ENCODE results near the gene YWHAG. TPM values are rescaled to one million over a fixed set of nuclear protein-coding genes. Genes with fewer than 3 reads are reported as not detected.

Gene YWHAG
- total RNA-seq, 2 experiments from 2014 or later = 77.9 to 79.3 TPM

DNA sequence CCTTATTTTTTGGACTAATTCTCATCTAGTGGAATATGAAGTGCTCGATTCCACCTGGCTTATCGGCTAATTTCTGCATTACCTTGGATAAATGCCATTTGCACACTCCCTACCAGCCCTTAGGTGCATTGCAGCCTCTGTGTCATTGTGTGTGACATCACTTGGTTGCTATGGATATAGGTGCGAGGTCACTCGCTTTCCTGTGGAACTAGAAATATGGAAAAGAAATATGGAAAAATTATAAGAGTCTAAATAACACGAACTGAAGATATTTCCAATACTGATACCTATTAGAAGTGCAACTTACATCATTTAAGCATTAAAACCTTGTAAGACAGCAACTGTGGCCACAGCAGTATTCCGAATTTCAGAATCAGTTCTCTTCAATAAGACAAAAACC is 2.0 kb downstream of the YWHAG start:
- peaks cover 44% of the 10 kb centered on the region for H3K4me1 Mint-ChIP-seq (ENCODE audit: low read depth)
- H3K9me3 Mint-ChIP-seq (ENCODE audit: insufficient read depth) = peaks cover 5% of the 10 kb centered on the region
- H3K36me3 Mint-ChIP-seq (ENCODE audit: low read depth) = peaks cover 43% of the 10 kb centered on the region
- POLR2A ChIA-PET = interaction anchor here (3.9 kb wide), 1 partner anchor 39 kb away, joined by 55 read pairs; no protein-coding TSS in a partner anchor
- H3K27me3 Mint-ChIP-seq (ENCODE audit: low read depth) = no peaks in the 10 kb centered on the region
- ATAC-seq (no peak), DNase-seq (no peak)
- H3K4me3 Mint-ChIP-seq = peak overlapping the region; percentile 98
- peak overlapping the region; percentile 98 for H3K27ac Mint-ChIP-seq
- CTCF ChIA-PET = interaction anchor here (1.2 kb wide), 1 partner anchor 23 kb away, joined by 3 read pairs; no protein-coding TSS in a partner anchor

DNA sequence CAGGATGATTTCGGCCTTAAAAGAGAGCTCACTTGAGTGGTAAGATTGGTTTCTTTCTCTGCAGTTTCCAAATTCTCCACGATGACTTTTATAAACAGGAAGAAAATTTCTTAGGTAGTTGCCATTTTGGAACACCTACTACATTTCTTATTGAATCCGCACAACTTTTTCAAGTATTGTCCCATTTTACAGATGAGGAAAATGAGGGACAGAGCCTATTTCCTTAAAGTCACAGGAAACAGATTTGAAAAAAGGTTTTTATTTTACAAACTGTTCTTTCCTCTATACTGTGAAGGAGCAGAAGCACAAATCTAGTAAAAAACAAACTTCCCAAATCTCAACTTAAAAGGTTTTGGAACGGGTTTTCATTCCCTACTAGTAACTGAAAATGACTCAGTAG is 2.7 kb downstream of the YWHAG start:
- CTCF ChIA-PET = interaction anchor here (1.2 kb wide), 1 partner anchor 22 kb away, joined by 3 read pairs; no protein-coding TSS in a partner anchor
- peaks cover 50% of the 10 kb centered on the region for H3K4me1 Mint-ChIP-seq (ENCODE audit: low read depth)
- POLR2A ChIA-PET = interaction anchor here (0.6 to 2.2 kb wide), 2 partner anchors 36 to 38 kb away, joined by 4 to 7 read pairs; no protein-coding TSS in a partner anchor
- H3K27me3 Mint-ChIP-seq (ENCODE audit: low read depth) = no peaks in the 10 kb centered on the region
- H3K27ac Mint-ChIP-seq = peak overlapping the region; percentile 39
- H3K36me3 Mint-ChIP-seq (ENCODE audit: low read depth) = peaks cover 49% of the 10 kb centered on the region
- no peak for ATAC-seq
- no peak for DNase-seq
- H3K9me3 Mint-ChIP-seq (ENCODE audit: insufficient read depth) = peaks cover 5% of the 10 kb centered on the region
- no peak overlapping the region for H3K4me3 Mint-ChIP-seq

DNA sequence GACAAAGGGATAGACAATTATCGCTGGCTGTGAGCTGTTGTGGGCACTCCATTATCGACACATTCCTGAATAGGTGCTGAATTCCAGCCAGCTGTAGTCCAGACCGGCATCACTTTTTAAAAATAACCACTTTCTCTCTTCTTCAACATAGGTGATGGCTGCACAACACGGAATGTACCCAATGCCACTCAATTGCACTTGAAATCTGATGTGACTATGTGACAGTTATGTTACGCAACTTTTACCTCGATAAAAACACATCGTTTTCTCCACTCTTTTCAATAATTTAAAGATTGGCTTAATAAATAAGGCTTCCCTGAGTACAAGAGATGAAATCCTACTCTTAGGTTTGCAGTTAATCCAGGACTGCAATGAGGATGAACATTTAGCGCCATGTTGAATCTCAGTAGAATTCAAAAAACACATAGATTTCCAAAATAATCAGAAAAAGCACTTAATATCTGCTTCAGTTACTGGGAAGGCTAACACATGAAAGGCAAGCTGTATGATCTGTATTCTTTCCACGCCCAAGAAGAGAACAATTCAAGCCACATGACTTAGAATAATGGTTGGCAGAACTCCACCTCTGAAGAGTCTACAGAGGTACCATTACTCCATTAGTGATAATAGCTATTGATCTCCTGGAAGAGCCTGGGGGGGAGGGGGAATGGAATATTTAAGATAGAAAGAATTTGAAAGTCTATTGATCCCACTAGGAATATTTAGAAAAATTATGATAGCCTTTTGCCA is 3.6 kb downstream of the YWHAG start:
- H3K4me3 Mint-ChIP-seq = no peak overlapping the region
- H3K4me1 Mint-ChIP-seq (ENCODE audit: low read depth) = peaks cover 53% of the 10 kb centered on the region
- CTCF ChIA-PET = no interaction called here
- POLR2A ChIA-PET = interaction anchor here (2.2 kb wide), 1 partner anchor 37 kb away, joined by 7 read pairs; no protein-coding TSS in a partner anchor
- no peak for DNase-seq
- H3K27me3 Mint-ChIP-seq (ENCODE audit: low read depth) = no peaks in the 10 kb centered on the region
- peaks cover 5% of the 10 kb centered on the region for H3K9me3 Mint-ChIP-seq (ENCODE audit: insufficient read depth)
- no peak overlapping the region for H3K27ac Mint-ChIP-seq
- H3K36me3 Mint-ChIP-seq (ENCODE audit: low read depth) = peaks cover 54% of the 10 kb centered on the region
- ATAC-seq = no peak

DNA sequence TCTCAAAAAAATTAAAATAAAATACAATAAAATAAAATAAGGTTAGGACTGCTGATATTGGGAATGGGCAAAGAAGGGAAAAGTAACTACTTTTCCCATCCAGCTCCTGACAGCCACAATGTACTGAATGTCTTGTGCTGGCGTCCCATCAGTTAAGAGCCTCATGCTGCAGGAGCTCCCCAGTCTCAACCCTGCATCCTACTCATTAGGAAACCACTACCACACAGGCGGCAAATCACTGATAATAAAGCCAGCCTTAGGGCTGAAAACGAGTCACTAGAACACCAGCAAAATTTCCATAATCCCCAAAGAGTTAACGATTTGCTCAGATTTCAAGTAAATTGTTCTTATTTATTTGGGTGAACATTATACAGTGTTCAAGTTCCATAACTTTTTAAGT is 4.3 kb downstream of the YWHAG start:
- Mint-ChIP-seq H3K27me3 (ENCODE audit: low read depth) (no peaks in the 10 kb centered on the region), H3K9me3 (ENCODE audit: insufficient read depth) (peaks cover 5% of the 10 kb centered on the region), H3K27ac (no peak overlapping the region), H3K36me3 (ENCODE audit: low read depth) (peaks cover 61% of the 10 kb centered on the region), H3K4me3 (no peak overlapping the region), H3K4me1 (ENCODE audit: low read depth) (peaks cover 50% of the 10 kb centered on the region)
- ATAC-seq (no peak), DNase-seq (no peak)
- CTCF ChIA-PET = no interaction called here
- POLR2A ChIA-PET = interaction anchor here (2.2 kb wide), 1 partner anchor 36 kb away, joined by 7 read pairs; no protein-coding TSS in a partner anchor

DNA sequence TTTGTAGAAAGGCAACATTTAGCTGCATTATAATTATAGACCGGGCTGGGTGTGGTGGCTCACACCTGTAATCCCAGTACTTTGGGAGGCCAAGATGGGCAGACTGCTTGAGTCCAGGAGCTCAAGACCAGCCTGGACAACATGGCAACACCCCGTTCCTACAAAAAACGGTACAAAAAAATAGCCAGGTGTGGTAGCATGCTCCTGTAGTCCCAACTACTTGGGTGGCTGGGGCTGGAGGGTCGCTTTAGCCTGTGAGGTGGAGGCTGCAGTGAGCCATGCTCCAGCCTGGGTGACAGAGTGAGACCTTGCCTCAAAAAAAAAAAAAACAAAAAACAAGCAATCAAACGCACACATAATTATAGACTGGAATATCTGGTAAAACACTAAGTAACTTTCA is 5.0 kb downstream of the YWHAG start:
- H3K27ac Mint-ChIP-seq = no peak overlapping the region
- H3K36me3 Mint-ChIP-seq (ENCODE audit: low read depth) = peaks cover 65% of the 10 kb centered on the region
- H3K4me3 Mint-ChIP-seq = no peak overlapping the region
- ATAC-seq (no peak), DNase-seq (no peak)
- ChIA-PET CTCF (interaction anchor here (0.8 kb wide), 1 partner anchor 36 kb away, joined by 3 read pairs; no protein-coding TSS in a partner anchor), POLR2A (interaction anchor here (0.8 to 4.2 kb wide), 2 partner anchors 12 to 35 kb away, joined by 3 to 18 read pairs; no protein-coding TSS in a partner anchor)
- peaks cover 5% of the 10 kb centered on the region for H3K9me3 Mint-ChIP-seq (ENCODE audit: insufficient read depth)
- peaks cover 49% of the 10 kb centered on the region for H3K4me1 Mint-ChIP-seq (ENCODE audit: low read depth)
- H3K27me3 Mint-ChIP-seq (ENCODE audit: low read depth) = no peaks in the 10 kb centered on the region

DNA sequence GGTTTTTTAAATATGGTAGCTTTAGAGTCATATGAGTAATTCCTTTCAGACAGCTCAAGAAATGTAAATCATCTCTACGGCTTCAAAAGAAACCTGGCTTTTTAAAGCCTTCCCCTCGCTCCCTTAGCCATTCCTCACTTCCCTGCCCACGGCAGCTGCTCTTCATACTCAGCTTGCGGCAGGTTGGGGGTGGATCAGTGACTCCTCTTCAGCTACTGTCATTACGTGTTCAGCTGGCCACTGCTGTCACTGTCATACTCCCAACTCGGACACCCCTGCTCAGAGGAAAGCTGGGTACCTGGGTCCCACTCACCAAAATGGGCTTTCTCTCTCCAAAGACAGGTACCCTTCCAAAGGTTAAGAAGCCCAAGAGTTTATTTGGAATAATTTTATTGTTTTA is 6.6 kb downstream of the YWHAG start:
- ATAC-seq (no peak), DNase-seq (no peak)
- CTCF ChIA-PET = interaction anchor here (1.1 kb wide), 1 partner anchor 34 kb away, joined by 3 read pairs; no protein-coding TSS in a partner anchor
- H3K4me1 Mint-ChIP-seq (ENCODE audit: low read depth) = peaks cover 54% of the 10 kb centered on the region
- peaks cover 5% of the 10 kb centered on the region for H3K9me3 Mint-ChIP-seq (ENCODE audit: insufficient read depth)
- H3K4me3 Mint-ChIP-seq = no peak overlapping the region
- H3K27ac Mint-ChIP-seq = peak overlapping the region; percentile 5
- POLR2A ChIA-PET = interaction anchor here (4.2 kb wide), 1 partner anchor 33 kb away, joined by 18 read pairs; no protein-coding TSS in a partner anchor
- H3K27me3 Mint-ChIP-seq (ENCODE audit: low read depth) = no peaks in the 10 kb centered on the region
- peaks cover 64% of the 10 kb centered on the region for H3K36me3 Mint-ChIP-seq (ENCODE audit: low read depth)

DNA sequence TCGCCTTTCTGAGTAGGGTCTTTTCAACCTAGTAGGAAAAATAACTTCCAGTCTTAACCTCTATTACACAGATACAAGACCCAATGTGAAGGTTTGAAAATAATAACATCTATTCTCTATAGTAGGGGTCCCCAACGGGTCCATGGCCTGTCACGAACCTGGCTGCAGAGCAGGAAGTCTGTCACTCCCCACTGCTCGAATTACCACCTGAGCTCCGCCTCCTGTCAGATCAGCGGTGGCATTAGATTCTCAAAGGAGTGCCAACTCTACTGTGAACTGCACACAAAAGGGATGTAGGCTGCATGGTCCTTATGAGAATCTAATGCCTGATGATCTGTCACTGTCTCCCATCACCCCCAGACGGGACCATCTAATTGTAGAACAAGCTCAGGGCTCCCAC is 7.4 kb downstream of the YWHAG start:
- ChIA-PET POLR2A (interaction anchor here (4.2 kb wide), 1 partner anchor 33 kb away, joined by 18 read pairs; no protein-coding TSS in a partner anchor), CTCF (interaction anchor here (1.1 kb wide), 1 partner anchor 33 kb away, joined by 3 read pairs; no protein-coding TSS in a partner anchor)
- H3K9me3 Mint-ChIP-seq (ENCODE audit: insufficient read depth) = peaks cover 5% of the 10 kb centered on the region
- no peak overlapping the region for H3K4me3 Mint-ChIP-seq
- peaks cover 68% of the 10 kb centered on the region for H3K36me3 Mint-ChIP-seq (ENCODE audit: low read depth)
- ATAC-seq (no peak), DNase-seq (no peak)
- H3K27ac Mint-ChIP-seq = peak overlapping the region; percentile 16
- peaks cover 56% of the 10 kb centered on the region for H3K4me1 Mint-ChIP-seq (ENCODE audit: low read depth)
- no peaks in the 10 kb centered on the region for H3K27me3 Mint-ChIP-seq (ENCODE audit: low read depth)

DNA sequence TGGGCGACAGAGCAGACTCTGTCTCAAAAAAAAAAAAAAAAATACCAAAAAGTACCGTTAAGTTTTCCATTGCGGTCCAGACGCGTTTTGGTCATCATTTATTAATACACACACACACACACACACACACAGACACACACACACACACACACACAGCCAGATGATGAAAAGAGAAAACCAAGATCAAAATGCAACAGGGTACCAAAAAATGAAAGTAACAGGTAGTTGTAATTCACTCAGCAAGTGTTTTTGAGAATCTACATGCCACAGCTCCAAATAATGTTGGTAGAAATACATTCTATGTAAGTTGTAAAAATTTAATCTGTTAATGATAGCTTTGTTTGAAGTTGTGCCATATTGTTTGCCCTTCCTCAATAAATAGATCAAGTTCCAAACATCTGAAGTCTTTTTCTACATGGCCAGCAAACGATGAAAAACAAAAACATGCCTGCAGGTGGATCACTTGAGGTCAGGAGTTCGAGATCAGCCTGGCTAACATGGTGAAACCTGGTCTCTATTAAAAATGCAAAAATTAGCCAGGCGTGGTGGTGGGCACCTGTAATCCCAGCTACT is 9.4 kb downstream of the YWHAG start:
- Mint-ChIP-seq H3K27me3 (ENCODE audit: low read depth) (no peaks in the 10 kb centered on the region), H3K4me3 (no peak overlapping the region), H3K4me1 (ENCODE audit: low read depth) (peaks cover 48% of the 10 kb centered on the region), H3K9me3 (ENCODE audit: insufficient read depth) (no peaks in the 10 kb centered on the region), H3K36me3 (ENCODE audit: low read depth) (peaks cover 64% of the 10 kb centered on the region), H3K27ac (no peak overlapping the region)
- DNase-seq = no peak
- CTCF ChIA-PET = interaction anchor here (1.4 kb wide), 2 partner anchors 24 to 58 kb away, joined by 3 to 4 read pairs; no protein-coding TSS in a partner anchor
- POLR2A ChIA-PET = no interaction called here
- no peak for ATAC-seq

DNA sequence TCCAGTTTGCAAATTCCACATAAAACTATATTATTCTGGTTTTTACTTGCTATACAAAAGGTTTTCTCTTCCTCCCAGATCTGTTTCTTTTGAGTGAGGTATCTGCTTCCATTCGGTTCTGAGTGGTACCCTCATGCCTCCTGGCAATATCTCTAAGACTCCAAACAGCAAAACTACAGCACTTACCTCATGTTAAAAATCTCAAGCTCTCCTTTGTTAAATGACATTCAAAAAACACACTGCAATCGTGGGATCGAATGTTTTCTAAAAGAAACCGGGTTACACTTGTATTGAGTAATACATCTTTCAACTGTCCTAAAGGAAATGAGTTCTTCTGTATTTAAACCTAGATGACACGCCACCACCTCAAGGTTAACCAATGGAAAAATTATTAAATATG is 11.1 kb downstream of the YWHAG start:
- H3K4me1 Mint-ChIP-seq (ENCODE audit: low read depth) = peaks cover 54% of the 10 kb centered on the region
- ATAC-seq (peak; percentile 35), DNase-seq (no peak)
- ChIA-PET CTCF (no interaction called here), POLR2A (interaction anchor here (0.6 to 1.3 kb wide), 3 partner anchors 10 to 30 kb away, joined by 3 to 5 read pairs (median 4); no protein-coding TSS in a partner anchor)
- no peaks in the 10 kb centered on the region for H3K27me3 Mint-ChIP-seq (ENCODE audit: low read depth)
- no peak overlapping the region for H3K4me3 Mint-ChIP-seq
- no peaks in the 10 kb centered on the region for H3K9me3 Mint-ChIP-seq (ENCODE audit: insufficient read depth)
- H3K36me3 Mint-ChIP-seq (ENCODE audit: low read depth) = peaks cover 70% of the 10 kb centered on the region
- H3K27ac Mint-ChIP-seq = peak overlapping the region; percentile 76

DNA sequence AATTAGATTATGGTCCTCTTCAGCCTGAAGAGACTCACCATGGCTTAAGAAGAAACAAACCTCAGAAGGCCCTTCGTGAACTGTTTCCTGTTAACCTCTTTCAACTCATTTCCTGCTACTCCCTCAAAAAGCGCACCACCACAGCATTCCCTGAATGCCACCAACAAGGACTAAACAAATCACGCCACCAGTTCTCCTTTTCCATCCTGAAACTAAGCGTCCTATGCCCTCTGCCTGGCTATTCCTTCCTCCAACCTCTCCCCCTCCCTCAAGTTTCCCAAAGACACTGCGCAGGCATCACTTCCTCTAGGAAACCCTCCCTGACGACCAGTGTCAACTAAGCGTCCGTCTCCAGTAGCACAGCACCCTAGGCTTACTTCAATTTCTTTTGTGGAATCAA is 12.0 kb downstream of the YWHAG start:
- no peak overlapping the region for H3K4me3 Mint-ChIP-seq
- peak; percentile 21 for ATAC-seq
- peak overlapping the region; percentile 83 for H3K27ac Mint-ChIP-seq
- H3K27me3 Mint-ChIP-seq (ENCODE audit: low read depth) = no peaks in the 10 kb centered on the region
- peaks cover 74% of the 10 kb centered on the region for H3K36me3 Mint-ChIP-seq (ENCODE audit: low read depth)
- H3K4me1 Mint-ChIP-seq (ENCODE audit: low read depth) = peaks cover 55% of the 10 kb centered on the region
- ChIA-PET CTCF (no interaction called here), POLR2A (interaction anchor here (1.3 kb wide), 1 partner anchor 29 kb away, joined by 4 read pairs; no protein-coding TSS in a partner anchor)
- no peak for DNase-seq
- no peaks in the 10 kb centered on the region for H3K9me3 Mint-ChIP-seq (ENCODE audit: insufficient read depth)

DNA sequence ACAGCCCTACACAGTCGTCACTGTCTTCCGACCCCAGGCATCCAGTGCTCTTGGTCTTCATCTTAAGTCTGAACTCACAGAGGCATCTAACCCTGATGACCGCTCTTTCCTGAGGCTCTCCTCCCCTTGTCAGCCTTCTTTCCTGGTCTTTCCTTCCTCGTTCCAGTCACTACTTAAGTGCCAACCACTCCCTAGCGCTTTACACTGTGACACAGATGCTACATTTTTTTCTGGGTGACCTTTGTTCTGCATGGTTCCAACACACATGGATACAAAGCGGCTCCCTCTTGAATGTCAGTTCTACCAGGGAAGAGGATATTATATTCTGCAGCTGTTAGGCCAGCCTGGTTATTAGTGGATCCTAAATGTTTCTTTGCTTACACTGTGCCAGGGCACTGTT is 12.7 kb downstream of the YWHAG start:
- peaks cover 49% of the 10 kb centered on the region for H3K4me1 Mint-ChIP-seq (ENCODE audit: low read depth)
- POLR2A ChIA-PET = interaction anchor here (1.0 kb wide), 1 partner anchor 28 kb away, joined by 3 read pairs; no protein-coding TSS in a partner anchor

More for the DNA sequence above, 12.7 kb downstream of the YWHAG start:
- DNase-seq (no peak), ATAC-seq (no peak)
- no peaks in the 10 kb centered on the region for H3K27me3 Mint-ChIP-seq (ENCODE audit: low read depth)
- CTCF ChIA-PET = no interaction called here
- H3K36me3 Mint-ChIP-seq (ENCODE audit: low read depth) = peaks cover 73% of the 10 kb centered on the region
- no peak overlapping the region for H3K4me3 Mint-ChIP-seq
- H3K27ac Mint-ChIP-seq = peak overlapping the region; percentile 83
- H3K9me3 Mint-ChIP-seq (ENCODE audit: insufficient read depth) = no peaks in the 10 kb centered on the region

Data from activated CD8-positive, alpha-beta T cell treated with anti-CD3 and anti-CD28 coated beads, Interleukin-2, amount 10 ng/mL, durations not matched to agents 7 days and 5 days (primary cell).